IMR-90 (cell line): Measurements from ENCODE around the gene C19orf25. TPM values are rescaled to one million over a fixed set of nuclear protein-coding genes. Genes with fewer than 3 reads are reported as not detected.

Experiments
- ATAC-seq: fragments of 200-7000 bp; cut with Tn5 transposase; 2 replicates; pipeline ENCODE4 v1.9.1; 2020; ENCODE audit warnings: low read depth, mild to moderate bottlenecking, moderate library complexity
- BruUV-seq: library from RNA; stranded (reverse); fragments of 400-500 nt; replicated peaks from 2 replicates; lab custom pipeline; 2021; lab: Mats Ljungman, UMichigan
- CTCF ChIA-PET: fragments of 300-600 bp; formaldehyde crosslinking; extraction: SDS; loops from one replicate; lab custom pipeline; 2021; ENCODE audit warnings: antibody characterized with exemption; lab: Yijun Ruan, JAX
- POLR2A ChIA-PET: fragments of 300-600 bp; sonication (Branson Sonifier 250); formaldehyde crosslinking; loops from one replicate; lab custom pipeline; 2022; ENCODE audit warnings: antibody characterized with exemption; ENCODE audit not compliant: unreplicated experiment; lab: Charles Lee
- DNase-seq: peaks from one replicate; pipeline ENCODE4 v3.0.0; 2013
- H2AFZ ChIP-seq: replicated peaks from 2 replicates; pipeline ENCODE3; 2013; ENCODE audit warnings: low read length, mild to moderate bottlenecking; ENCODE audit not compliant: poor library complexity
- H2AK5ac ChIP-seq: 2 replicates; pipeline ENCODE4 v1.6.1; 2013; ENCODE audit warnings: low read depth, low read length, inconsistent platforms
- H2AK9ac ChIP-seq: replicated peaks from 2 replicates; pipeline ENCODE3; 2013; ENCODE audit warnings: mild to moderate bottlenecking, low read depth, low read length, moderate library complexity; ENCODE audit not compliant: poor library complexity
- H2BK120ac ChIP-seq: 2 replicates; pipeline ENCODE4 v1.6.1; 2013; ENCODE audit warnings: low read depth, low read length, inconsistent platforms
- H2BK15ac ChIP-seq: 3 replicates; pipeline ENCODE4 v1.6.1; 2013; ENCODE audit warnings: low read depth, low read length, inconsistent platforms
- H2BK20ac ChIP-seq: 2 replicates; pipeline ENCODE4 v1.6.1; 2013; ENCODE audit warnings: low read depth, mild to moderate bottlenecking, inconsistent platforms, low read length, moderate library complexity
- H2BK5ac ChIP-seq: 2 replicates; pipeline ENCODE4 v1.6.1; 2013; ENCODE audit warnings: mild to moderate bottlenecking, low read depth, low read length, inconsistent platforms; ENCODE audit not compliant: poor library complexity, severe bottlenecking
- H3K14ac ChIP-seq: replicated peaks from 2 replicates; pipeline ENCODE4 v1.6.1; 2013; ENCODE audit warnings: low read depth, low read length, inconsistent platforms
- H3K18ac ChIP-seq: 2 replicates; pipeline ENCODE4 v1.6.1; 2013; ENCODE audit warnings: low read depth, low read length, control low read depth
- H3K23ac ChIP-seq: 2 replicates; pipeline ENCODE4 v1.6.1; 2013; ENCODE audit warnings: low read depth, low read length, inconsistent platforms
- H3K27ac ChIP-seq: 2 replicates; pipeline ENCODE4 v1.5.1; 2013; ENCODE audit warnings: mild to moderate bottlenecking, control low read depth, low read length; ENCODE audit not compliant: insufficient read depth
- H3K27me3 ChIP-seq: 2 replicates; pipeline ENCODE4 v1.6.1; 2013; ENCODE audit warnings: low read length; ENCODE audit not compliant: control insufficient read depth, insufficient read depth
- H3K36me3 ChIP-seq: 2 replicates; pipeline ENCODE4 v1.6.1; 2013; ENCODE audit warnings: low read length, mixed read lengths; ENCODE audit not compliant: control insufficient read depth, insufficient read depth
- H3K4ac ChIP-seq: 2 replicates; pipeline ENCODE4 v1.6.1; 2013; ENCODE audit warnings: low read depth, low read length, inconsistent platforms
- H3K4me1 ChIP-seq: 2 replicates; pipeline ENCODE4 v1.6.1; 2013; ENCODE audit warnings: low read length, mixed read lengths; ENCODE audit not compliant: control insufficient read depth, insufficient read depth
- H3K4me2 ChIP-seq: 2 replicates; pipeline ENCODE4 v1.6.1; 2013; ENCODE audit warnings: low read depth, mild to moderate bottlenecking, control low read depth, low read length, moderate library complexity
- H3K4me3 ChIP-seq: 2 replicates; pipeline ENCODE4 v1.5.1; 2013; ENCODE audit warnings: low read depth, mild to moderate bottlenecking, control low read depth, low read length, moderate library complexity; ENCODE audit not compliant: insufficient read depth
- H3K56ac ChIP-seq: 2 replicates; pipeline ENCODE4 v1.6.1; 2013; ENCODE audit warnings: low read length, inconsistent platforms; ENCODE audit not compliant: insufficient read depth; ENCODE audit errors: extremely low read depth
- H3K79me1 ChIP-seq, 2 experiments: 2 replicates each; pipeline ENCODE4 v1.6.1; 2013; ENCODE audit warnings: low read length in 2 of 2, inconsistent platforms in 1 of 2, low read depth in 1 of 2
- H3K9ac ChIP-seq: 2 replicates; pipeline ENCODE4 v1.6.1; 2013; ENCODE audit warnings: low read depth, low read length, control low read depth
- H3K9me1 ChIP-seq: 2 replicates; pipeline ENCODE4 v1.6.1; 2013; ENCODE audit warnings: low read length, inconsistent platforms; ENCODE audit not compliant: insufficient read depth
- H3K9me3 ChIP-seq: 2 replicates; pipeline ENCODE4 v1.6.1; 2013; ENCODE audit warnings: low read length; ENCODE audit not compliant: control insufficient read depth, insufficient read depth
- H4K20me1 ChIP-seq: 2 replicates; pipeline ENCODE4 v1.6.1; 2013; ENCODE audit warnings: low read length, inconsistent platforms; ENCODE audit not compliant: insufficient read depth
- H4K5ac ChIP-seq: 2 replicates; pipeline ENCODE4 v1.6.1; 2013; ENCODE audit warnings: mild to moderate bottlenecking, low read depth, low read length, control low read depth
- H4K8ac ChIP-seq, 2 experiments: 2 replicates each; pipeline ENCODE4 v1.6.1; 2013; ENCODE audit warnings: low read depth in 2 of 2, low read length in 2 of 2, control low read depth in 1 of 2, inconsistent platforms in 1 of 2
- H4K91ac ChIP-seq: 2 replicates; pipeline ENCODE4 v1.6.1; 2013; ENCODE audit warnings: low read depth, low read length, inconsistent platforms; ENCODE audit not compliant: insufficient read depth
- BHLHE40 ChIP-seq: fragments of 150-350 bp; IDR thresholded peaks from 2 replicates; pipeline ENCODE4 v1.6.1; 2016; ENCODE audit warnings: mild to moderate bottlenecking, low read depth, low read length
- CHD1 ChIP-seq: IDR thresholded peaks from 2 replicates; pipeline ENCODE4 v1.6.1; 2012; ENCODE audit warnings: low read depth, low read length, improper control_type of control experiment
- MAZ ChIP-seq: IDR thresholded peaks from 2 replicates; pipeline ENCODE4 v1.6.1; 2012; ENCODE audit warnings: low read depth, mild to moderate bottlenecking, low read length, improper control_type of control experiment, moderate library complexity, borderline replicate concordance
- NFE2L2 ChIP-seq: fragments of 150-350 bp; IDR thresholded peaks from 2 replicates; pipeline ENCODE4 v1.6.1; 2016; ENCODE audit warnings: low read depth, mild to moderate bottlenecking, low read length
- RFX5 ChIP-seq: IDR thresholded peaks from 2 replicates; pipeline ENCODE4 v1.8.0; 2012; ENCODE audit warnings: low read depth, mild to moderate bottlenecking, low read length, moderate library complexity
- SMC3 ChIP-seq: fragments of 150-350 bp; IDR thresholded peaks from 2 replicates; pipeline ENCODE4 v1.6.1; 2016; ENCODE audit warnings: low read depth, mild to moderate bottlenecking, antibody characterized with exemption, low read length, moderate library complexity
- WGBS, 2 experiments: methylation state at CpG; one replicate each; pipeline versions ENCODE4 v1.1.5 to v1.1.7; 2013; ENCODE audit warnings: missing lambda C conversion rate in 2 of 2; ENCODE audit not compliant: insufficient read length in 1 of 2; ENCODE audit errors: extremely low coverage in 2 of 2; 5-methylcytosine and 5-hydroxymethylcytosine counted together
- dilution Hi-C: fragments of 300-500 bp; cut with HindIII; formaldehyde crosslinking; loops from one replicate; pipeline ENCODE4 v1.14.3; 2018; ENCODE audit warnings: low sequenced_read_pairs; ENCODE audit not compliant: unreplicated experiment
- in situ Hi-C: fragments of 300-500 bp; cut with MboI; formaldehyde crosslinking; loops from 3 replicates; pipeline ENCODE4 v1.14.3; 2019; ENCODE audit warnings: low sequenced_read_pairs, inconsistent platforms, mixed read lengths
- intact Hi-C: fragments of 100-400 bp; cut with micrococcal nuclease; formaldehyde crosslinking; loops from 2 replicates; pipeline ENCODE4 v1.10.0; 2022
- polyA plus RNA-seq, 3 experiments: library from polyadenylated mRNA; depleted of rRNA; stranded (reverse); fragments of >200 nt; gene quantifications; 2 replicates each; pipeline ENCODE4 v1.2.3, GENCODE V29; 2012; ENCODE audit warnings: low replicate concordance in 1 of 3
- total RNA-seq: library from RNA; depleted of rRNA; stranded (reverse); fragments of >200 nt; gene quantifications from 2 replicates; pipeline ENCODE4 v1.2.3, GENCODE V29; 2012
- TF ChIP-seq, protein P1 (sequence below): fragments of 150-350 bp; IDR thresholded peaks from 2 replicates; pipeline ENCODE4 v1.6.1; 2016; ENCODE audit warnings: low read depth, mild to moderate bottlenecking, low read length, moderate library complexity, borderline replicate concordance
- TF ChIP-seq, protein P2 (sequence below): fragments of 150-350 bp; IDR thresholded peaks from 2 replicates; pipeline ENCODE4 v1.6.1; 2017; ENCODE audit warnings: mild to moderate bottlenecking, antibody characterized with exemption, low read length, low read depth
- TF ChIP-seq, protein P3 (sequence below): conservative IDR thresholded peaks from 2 replicates; pipeline ENCODE4 v1.5.1; 2012; ENCODE audit warnings: mild to moderate bottlenecking, low read depth, low read length, improper control_type of control experiment

C19orf25 gene
- total and polyA plus RNA-seq, 2 of the 4 experiments (the other 2 are of a cell fraction) = 10.4 to 34.9 TPM

DNA sequence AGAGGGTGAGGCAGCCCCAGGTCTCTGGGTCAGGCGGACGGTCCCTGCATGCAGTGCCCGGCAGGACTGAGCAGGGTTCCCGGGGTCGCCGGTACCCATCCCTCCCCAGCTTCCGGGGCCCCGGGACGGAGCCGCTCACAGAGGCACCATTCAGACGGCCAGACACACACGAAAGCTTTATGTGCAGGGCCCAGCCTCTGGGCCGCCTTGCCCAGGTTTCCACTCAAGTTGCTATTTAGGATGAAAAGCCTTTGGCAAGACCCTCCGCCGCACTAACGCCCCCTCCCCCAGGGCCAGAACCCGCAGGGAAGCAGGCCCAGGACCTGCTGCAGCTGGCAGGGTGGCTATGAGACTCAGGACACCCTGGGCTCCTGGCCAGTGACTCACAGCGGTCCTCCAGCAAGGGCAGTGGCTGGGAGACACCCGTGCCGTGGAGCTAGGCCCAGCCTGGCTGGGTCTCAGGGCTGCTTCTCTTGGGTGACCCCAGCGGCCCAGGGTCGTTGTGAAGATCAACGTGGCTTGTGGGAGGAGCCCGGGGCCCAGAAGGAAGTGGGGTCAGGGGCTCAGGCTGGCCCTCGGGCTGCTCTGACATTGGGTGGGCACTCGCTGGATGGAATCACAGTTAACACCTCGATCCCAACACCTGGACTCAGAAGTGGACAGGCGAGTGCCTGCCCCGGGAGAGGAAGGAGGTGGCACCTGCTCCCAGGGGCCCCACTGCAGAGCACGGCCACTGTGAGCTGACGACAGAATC lies 4.8 kb downstream of the C19orf25 start:
- Histone ChIP-seq H4K91ac (no peak overlapping the region), H3K9me3 (no peaks in the 10 kb centered on the region), H3K4me1 (peaks cover 18% of the 10 kb centered on the region), H3K4ac (no peak overlapping the region), H4K5ac (no peak overlapping the region), H3K56ac (no peak overlapping the region), H3K18ac (no peak overlapping the region), H3K4me2 (no peak overlapping the region), H2BK5ac (no peak overlapping the region), H3K27me3 (peaks cover 36% of the 10 kb centered on the region), H4K8ac (no peak overlapping the region), H2AK5ac (no peak overlapping the region), H3K9me1 (0 out of 2 replicates have a peak, but pooled peaks cover 3% of the 10 kb centered on the region), H3K9ac (no peak overlapping the region), H2AFZ (no peak overlapping the region), H2BK15ac (no peak overlapping the region), H3K36me3 (peaks cover 9% of the 10 kb centered on the region), H3K27ac (no peak overlapping the region), H3K79me1 (peaks cover 10 to 54% of the 10 kb centered on the region in 2 experiments), H2BK120ac (no peak overlapping the region), H3K14ac (no peak overlapping the region), H2AK9ac (no peak overlapping the region), H3K23ac (no peak overlapping the region), H3K4me3 (no peak overlapping the region), H2BK20ac (no peak overlapping the region), H4K20me1 (peaks cover 69% of the 10 kb centered on the region)
- TF ChIP-seq MAZ = no peak
- no peak for TF ChIP-seq BHLHE40
- no peak for TF ChIP-seq NFE2L2
- no peak for TF ChIP-seq SMC3
- TF ChIP-seq CHD1 = no peak
- TF ChIP-seq, protein P1, sequence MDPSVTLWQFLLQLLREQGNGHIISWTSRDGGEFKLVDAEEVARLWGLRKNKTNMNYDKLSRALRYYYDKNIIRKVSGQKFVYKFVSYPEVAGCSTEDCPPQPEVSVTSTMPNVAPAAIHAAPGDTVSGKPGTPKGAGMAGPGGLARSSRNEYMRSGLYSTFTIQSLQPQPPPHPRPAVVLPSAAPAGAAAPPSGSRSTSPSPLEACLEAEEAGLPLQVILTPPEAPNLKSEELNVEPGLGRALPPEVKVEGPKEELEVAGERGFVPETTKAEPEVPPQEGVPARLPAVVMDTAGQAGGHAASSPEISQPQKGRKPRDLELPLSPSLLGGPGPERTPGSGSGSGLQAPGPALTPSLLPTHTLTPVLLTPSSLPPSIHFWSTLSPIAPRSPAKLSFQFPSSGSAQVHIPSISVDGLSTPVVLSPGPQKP = no peak
- TF ChIP-seq, protein P2, sequence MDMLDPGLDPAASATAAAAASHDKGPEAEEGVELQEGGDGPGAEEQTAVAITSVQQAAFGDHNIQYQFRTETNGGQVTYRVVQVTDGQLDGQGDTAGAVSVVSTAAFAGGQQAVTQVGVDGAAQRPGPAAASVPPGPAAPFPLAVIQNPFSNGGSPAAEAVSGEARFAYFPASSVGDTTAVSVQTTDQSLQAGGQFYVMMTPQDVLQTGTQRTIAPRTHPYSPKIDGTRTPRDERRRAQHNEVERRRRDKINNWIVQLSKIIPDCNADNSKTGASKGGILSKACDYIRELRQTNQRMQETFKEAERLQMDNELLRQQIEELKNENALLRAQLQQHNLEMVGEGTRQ = no peak
- TF ChIP-seq RFX5 = no peak
- TF ChIP-seq, protein P3, sequence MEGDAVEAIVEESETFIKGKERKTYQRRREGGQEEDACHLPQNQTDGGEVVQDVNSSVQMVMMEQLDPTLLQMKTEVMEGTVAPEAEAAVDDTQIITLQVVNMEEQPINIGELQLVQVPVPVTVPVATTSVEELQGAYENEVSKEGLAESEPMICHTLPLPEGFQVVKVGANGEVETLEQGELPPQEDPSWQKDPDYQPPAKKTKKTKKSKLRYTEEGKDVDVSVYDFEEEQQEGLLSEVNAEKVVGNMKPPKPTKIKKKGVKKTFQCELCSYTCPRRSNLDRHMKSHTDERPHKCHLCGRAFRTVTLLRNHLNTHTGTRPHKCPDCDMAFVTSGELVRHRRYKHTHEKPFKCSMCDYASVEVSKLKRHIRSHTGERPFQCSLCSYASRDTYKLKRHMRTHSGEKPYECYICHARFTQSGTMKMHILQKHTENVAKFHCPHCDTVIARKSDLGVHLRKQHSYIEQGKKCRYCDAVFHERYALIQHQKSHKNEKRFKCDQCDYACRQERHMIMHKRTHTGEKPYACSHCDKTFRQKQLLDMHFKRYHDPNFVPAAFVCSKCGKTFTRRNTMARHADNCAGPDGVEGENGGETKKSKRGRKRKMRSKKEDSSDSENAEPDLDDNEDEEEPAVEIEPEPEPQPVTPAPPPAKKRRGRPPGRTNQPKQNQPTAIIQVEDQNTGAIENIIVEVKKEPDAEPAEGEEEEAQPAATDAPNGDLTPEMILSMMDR = no peak
- DNase-seq (peak; percentile 35), ATAC-seq (no peak)
- no TSS peak for BruUV-seq
- WGBS, 2 experiments = 68% methylated on average over 9 of the region's 31 CpGs; no CpG with 5 or more reads in 1 of the 2 experiments
- dilution Hi-C loops (no loop called here), in situ Hi-C loops (no loop called here), intact Hi-C loops (no loop called here)
- ChIA-PET POLR2A (no interaction called here), CTCF (no interaction called here)
